Progenitor cell of endocrine pancreas (in vitro differentiated cells): ENCODE data around the gene DTD1. TPM values are rescaled to one million over a fixed set of nuclear protein-coding genes. Genes with fewer than 3 reads are reported as not detected.

Source experiments
- DNase-seq: peaks from one replicate; pipeline ENCODE4 v3.0.0; 2021; ENCODE audit warnings: low spot score; ENCODE audit not compliant: unreplicated experiment
- H3K27ac Mint-ChIP-seq: 2 replicates; pipeline ENCODE4 v1.8.0; 2021; ENCODE audit warnings: mild to moderate bottlenecking, moderate library complexity, mixed read lengths
- H3K27me3 Mint-ChIP-seq: 2 replicates; pipeline ENCODE4 v1.8.0; 2021; ENCODE audit warnings: mixed read lengths
- H3K36me3 Mint-ChIP-seq: 2 replicates; pipeline ENCODE4 v1.8.0; 2022; ENCODE audit warnings: mixed read lengths; ENCODE audit not compliant: insufficient read depth
- H3K4me1 Mint-ChIP-seq: 2 replicates; pipeline ENCODE4 v1.8.0; 2021; ENCODE audit warnings: low read depth, mixed read lengths
- H3K4me3 Mint-ChIP-seq: 2 replicates; pipeline ENCODE4 v1.8.0; 2021; ENCODE audit warnings: low read depth, mild to moderate bottlenecking, moderate library complexity, mixed read lengths
- H3K9me3 Mint-ChIP-seq: 2 replicates; pipeline ENCODE4 v1.8.0; 2021; ENCODE audit warnings: low read depth, mixed read lengths
- total RNA-seq: library from RNA; stranded (reverse); gene quantifications from 2 replicates; pipeline ENCODE4 v1.2.1, GENCODE V29; 2021
- TF ChIP-seq, protein P1 (sequence below): fragments of 200-600 bp; sonication (generic); IDR thresholded peaks from one replicate; pipeline ENCODE4 v1.5.0; 2021; ENCODE audit warnings: antibody characterized with exemption, mild to moderate bottlenecking; ENCODE audit not compliant: unreplicated experiment

The DTD1 gene
- total RNA-seq, 1 donor from 2014 or later, result 26.8 TPM

DNA sequence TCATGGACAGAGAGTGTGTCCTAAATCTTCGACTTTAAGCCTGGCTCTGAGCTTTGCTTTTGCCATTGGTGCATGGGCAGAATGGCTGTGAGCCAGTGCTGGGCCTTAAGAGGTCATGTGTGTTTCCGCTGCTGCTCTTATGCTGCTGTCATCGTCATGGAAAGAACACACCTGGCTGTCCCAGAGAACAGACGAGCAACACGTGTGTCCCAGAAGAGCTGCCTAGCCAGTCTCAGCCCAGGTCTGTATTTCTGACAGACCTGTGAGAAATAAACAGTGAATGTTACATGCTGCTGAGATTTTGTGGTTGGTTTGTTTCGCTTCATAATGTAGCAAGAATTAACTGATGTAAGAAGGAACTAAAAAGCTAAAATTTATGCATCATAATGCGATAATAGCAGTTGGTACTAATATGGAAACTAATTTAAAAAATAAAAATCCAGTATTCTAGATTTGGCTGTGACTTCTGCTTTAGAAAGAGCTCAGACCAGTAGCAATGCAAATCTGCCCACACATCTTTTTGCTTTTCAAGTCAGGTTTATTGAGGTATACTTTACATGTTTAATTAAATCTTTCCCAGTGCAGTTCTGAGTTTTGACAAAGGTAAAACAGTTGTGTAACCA is 214.3 kb downstream of the DTD1 start:
- H3K36me3 Mint-ChIP-seq, result no peaks in the 10 kb centered on the region
- no peak overlapping the region for H3K27ac Mint-ChIP-seq
- peaks cover 24% of the 10 kb centered on the region for H3K27me3 Mint-ChIP-seq
- TF ChIP-seq, protein P1, sequence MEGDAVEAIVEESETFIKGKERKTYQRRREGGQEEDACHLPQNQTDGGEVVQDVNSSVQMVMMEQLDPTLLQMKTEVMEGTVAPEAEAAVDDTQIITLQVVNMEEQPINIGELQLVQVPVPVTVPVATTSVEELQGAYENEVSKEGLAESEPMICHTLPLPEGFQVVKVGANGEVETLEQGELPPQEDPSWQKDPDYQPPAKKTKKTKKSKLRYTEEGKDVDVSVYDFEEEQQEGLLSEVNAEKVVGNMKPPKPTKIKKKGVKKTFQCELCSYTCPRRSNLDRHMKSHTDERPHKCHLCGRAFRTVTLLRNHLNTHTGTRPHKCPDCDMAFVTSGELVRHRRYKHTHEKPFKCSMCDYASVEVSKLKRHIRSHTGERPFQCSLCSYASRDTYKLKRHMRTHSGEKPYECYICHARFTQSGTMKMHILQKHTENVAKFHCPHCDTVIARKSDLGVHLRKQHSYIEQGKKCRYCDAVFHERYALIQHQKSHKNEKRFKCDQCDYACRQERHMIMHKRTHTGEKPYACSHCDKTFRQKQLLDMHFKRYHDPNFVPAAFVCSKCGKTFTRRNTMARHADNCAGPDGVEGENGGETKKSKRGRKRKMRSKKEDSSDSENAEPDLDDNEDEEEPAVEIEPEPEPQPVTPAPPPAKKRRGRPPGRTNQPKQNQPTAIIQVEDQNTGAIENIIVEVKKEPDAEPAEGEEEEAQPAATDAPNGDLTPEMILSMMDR, result no peak
- no peak for DNase-seq
- H3K4me3 Mint-ChIP-seq, result no peak overlapping the region
- H3K4me1 Mint-ChIP-seq, result no peaks in the 10 kb centered on the region
- H3K9me3 Mint-ChIP-seq, result no peaks in the 10 kb centered on the region

DNA sequence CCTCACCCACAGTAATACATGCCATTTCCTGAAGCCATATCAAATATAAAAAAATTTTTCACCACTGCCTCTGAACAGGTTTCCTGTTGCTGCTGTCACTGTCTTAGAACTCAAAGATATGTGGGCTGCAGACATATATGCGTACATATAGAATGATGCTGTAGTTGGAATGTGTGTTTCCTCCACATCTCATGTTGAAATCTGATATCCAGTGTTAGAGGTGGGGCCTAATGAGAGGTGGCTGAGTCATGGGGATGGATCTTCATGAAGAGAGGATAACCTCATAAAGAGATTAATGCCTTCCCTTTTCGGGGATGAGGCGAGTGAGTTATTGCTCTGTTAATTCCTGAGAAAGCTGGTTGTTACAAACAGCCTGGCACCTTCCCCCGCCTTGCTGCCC is 218.0 kb downstream of the DTD1 start:
- no peaks in the 10 kb centered on the region for H3K9me3 Mint-ChIP-seq
- H3K27ac Mint-ChIP-seq, result no peak overlapping the region
- no peak for DNase-seq
- H3K27me3 Mint-ChIP-seq, result peaks cover 10% of the 10 kb centered on the region
- TF ChIP-seq, protein P1, result no peak
- no peaks in the 10 kb centered on the region for H3K4me1 Mint-ChIP-seq
- no peak overlapping the region for H3K4me3 Mint-ChIP-seq
- no peaks in the 10 kb centered on the region for H3K36me3 Mint-ChIP-seq

DNA sequence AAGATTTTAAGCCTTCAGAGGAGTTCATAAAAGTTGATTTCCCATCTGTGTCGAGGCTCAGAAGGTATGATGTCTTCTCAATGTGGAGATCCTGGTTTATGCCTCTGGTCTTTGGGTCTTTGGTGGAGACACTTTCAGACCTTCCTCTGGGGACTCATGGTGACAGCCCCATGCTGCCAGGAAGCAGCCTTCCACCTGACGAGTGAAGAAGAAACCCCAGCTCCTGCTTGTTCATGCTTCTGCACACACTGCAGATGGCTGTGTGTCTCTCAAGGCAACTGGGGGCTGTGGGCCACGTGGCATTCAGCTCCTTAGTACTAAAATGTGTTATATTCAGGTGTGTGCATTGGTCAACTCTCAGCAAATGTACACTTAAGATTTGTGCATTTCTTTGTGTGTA is 220.9 kb downstream of the DTD1 start:
- Mint-ChIP-seq H3K9me3 (no peaks in the 10 kb centered on the region), H3K36me3 (no peaks in the 10 kb centered on the region), H3K27ac (no peak overlapping the region), H3K4me3 (no peak overlapping the region), H3K4me1 (peaks cover 2% of the 10 kb centered on the region), H3K27me3 (peaks cover 15% of the 10 kb centered on the region)
- DNase-seq, result no peak
- TF ChIP-seq, protein P1, result no peak

DNA sequence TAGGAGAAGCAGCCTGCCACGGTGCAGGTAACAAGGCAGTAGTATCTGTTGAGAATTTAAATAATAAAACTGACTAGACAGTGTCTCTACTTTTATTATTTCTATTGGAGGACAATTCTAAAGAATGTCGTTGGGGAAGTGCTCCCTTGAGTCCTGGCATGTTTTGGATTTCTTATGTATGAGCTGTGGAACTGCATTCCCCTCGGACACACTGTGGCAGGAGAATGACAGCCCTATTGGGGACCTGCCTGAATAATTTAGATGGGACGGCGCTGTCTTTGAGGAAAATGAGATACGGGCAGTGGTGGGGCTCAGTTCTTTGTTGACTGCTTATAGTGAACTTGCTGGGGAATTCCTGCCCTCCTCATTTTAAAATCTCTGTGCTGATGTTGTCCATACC is 223.3 kb downstream of the DTD1 start:
- Mint-ChIP-seq H3K36me3 (no peaks in the 10 kb centered on the region), H3K27me3 (peaks cover 12% of the 10 kb centered on the region), H3K4me1 (peaks cover 2% of the 10 kb centered on the region), H3K9me3 (no peaks in the 10 kb centered on the region), H3K4me3 (no peak overlapping the region), H3K27ac (no peak overlapping the region)
- DNase-seq, result no peak
- TF ChIP-seq, protein P1, result no peak

DNA sequence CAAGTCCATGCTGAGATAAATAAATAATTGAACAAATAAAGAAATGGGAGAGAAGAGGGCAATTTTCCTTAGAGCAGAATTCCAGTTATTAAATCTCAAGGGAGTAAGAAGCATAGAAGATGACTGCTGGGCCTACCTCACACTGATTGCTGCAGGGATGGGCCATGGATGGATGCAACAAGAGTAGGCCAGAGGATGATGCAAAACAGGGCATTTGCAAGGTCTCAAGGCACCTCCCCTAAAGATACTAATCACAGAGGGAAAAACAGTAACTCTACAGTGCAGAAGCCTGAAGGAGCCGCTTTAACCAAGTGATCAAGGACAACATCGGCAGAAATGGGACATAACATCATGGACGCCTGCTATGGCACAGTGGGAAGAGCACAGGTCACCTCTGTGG is 224.1 kb downstream of the DTD1 start:
- DNase-seq, result no peak
- Mint-ChIP-seq H3K4me3 (no peak overlapping the region), H3K36me3 (no peaks in the 10 kb centered on the region), H3K9me3 (no peaks in the 10 kb centered on the region), H3K4me1 (peaks cover 2% of the 10 kb centered on the region), H3K27me3 (peaks cover 12% of the 10 kb centered on the region), H3K27ac (no peak overlapping the region)
- TF ChIP-seq, protein P1, result no peak
